Pulmonary artery endothelial cell (primary cell): ENCODE data around the gene EMC10. TPM values are rescaled to one million over a fixed set of nuclear protein-coding genes. Genes with fewer than 3 reads are reported as not detected.
A peak's percentile ranks its signal among the peaks of the same experiment; 100 is the strongest.
"Not testable (repeated sequence)": the region's sequence is repeated elsewhere in the genome, so short reads cannot be mapped to it uniquely, and the experiment has no call there.

Experiments
- DNase-seq: peaks from one replicate; pipeline ENCODE4 v3.0.0-alpha.2; 2011; ENCODE audit warnings: low read depth, low spot score
- total RNA-seq: library from RNA; depleted of rRNA; stranded (reverse); fragments of >200 nt; gene quantifications from 2 replicates; pipeline ENCODE4 v1.2.3, GENCODE V29; 2014

Gene EMC10
- 63.2 and 74.2 TPM in 2 replicates for total RNA-seq

DNA sequence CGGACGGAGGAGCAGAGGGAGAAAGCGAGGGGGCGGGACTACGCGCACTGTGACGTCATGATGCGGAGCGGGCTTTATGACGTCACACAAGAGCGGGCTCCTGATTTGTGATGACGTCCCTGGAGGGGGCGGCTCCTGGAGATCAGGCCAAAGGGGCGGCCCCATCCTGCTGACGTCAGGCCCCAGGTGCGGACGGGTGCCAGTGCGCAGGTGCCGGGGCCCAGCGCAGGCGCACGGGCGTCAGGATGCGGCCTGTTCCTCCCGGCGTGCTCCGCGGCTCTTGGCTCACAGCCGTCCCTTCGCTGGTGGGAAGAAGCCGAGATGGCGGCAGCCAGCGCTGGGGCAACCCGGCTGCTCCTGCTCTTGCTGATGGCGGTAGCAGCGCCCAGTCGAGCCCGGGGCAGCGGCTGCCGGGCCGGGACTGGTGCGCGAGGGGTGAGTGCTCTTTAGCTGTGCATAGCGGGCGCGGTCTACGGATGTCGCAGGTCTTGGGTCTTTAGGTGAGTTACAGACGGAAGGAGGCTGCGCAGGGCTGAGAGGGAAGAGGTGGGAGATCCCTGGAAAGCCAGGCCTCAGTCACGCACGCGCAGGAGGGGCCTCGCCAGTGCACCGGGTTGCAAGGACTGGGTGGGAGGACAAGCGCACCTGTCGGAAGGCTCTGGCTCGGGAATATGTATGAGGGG, at the start of gene EMC10, which contains the start of gene GARIN5A:
EMC10 (plus strand) TSS at position 284 of the 683 bp plus-strand sequence; CDS start at position 322, 38 bp downstream.
GARIN5A (minus strand) TSS at position 625 of the 683 bp plus-strand sequence; CDS start at position 165, 460 bp downstream.
- peak; percentile 83 for DNase-seq

DNA sequence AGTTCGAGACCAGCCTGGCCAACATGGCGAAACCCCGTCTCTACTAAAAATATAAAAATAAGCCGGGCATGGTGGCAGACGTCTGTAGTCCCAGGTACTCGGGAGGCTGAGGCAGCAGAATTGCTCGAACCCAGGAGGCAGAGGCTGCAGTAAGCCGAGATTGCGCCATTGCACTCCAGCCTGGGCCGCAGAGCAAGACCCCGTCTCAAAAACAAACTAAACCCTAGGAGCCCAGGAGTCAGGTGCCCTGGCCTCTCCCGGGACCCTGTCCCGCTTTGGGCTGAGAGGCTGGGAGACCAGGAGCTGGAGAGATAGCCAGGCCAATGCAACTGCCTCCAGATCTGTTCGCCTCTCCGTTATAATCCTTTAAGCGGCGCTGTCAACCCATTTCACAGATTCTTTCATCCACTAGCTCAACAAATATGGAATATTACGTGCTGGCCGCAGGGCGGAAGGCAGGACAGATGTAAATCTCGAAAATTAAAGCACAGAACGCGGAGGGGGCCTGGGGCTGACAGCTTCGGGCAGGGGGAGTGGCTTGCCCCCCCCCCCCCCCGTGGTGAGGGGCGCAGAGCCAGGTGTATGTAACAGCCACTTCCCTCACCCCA, 48.9 kb upstream of the EMC10 start:
- no peak for DNase-seq

DNA sequence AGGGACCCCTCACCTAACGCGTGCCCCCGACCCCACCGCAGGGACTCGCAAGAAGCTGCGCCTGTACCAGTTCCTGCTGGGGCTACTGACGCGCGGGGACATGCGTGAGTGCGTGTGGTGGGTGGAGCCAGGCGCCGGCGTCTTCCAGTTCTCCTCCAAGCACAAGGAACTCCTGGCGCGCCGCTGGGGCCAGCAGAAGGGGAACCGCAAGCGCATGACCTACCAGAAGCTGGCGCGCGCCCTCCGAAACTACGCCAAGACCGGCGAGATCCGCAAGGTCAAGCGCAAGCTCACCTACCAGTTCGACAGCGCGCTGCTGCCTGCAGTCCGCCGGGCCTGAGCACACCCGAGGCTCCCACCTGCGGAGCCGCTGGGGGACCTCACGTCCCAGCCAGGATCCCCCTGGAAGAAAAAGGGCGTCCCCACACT, 48.3 kb upstream of the EMC10 start:
- DNase-seq = peak; percentile 13

DNA sequence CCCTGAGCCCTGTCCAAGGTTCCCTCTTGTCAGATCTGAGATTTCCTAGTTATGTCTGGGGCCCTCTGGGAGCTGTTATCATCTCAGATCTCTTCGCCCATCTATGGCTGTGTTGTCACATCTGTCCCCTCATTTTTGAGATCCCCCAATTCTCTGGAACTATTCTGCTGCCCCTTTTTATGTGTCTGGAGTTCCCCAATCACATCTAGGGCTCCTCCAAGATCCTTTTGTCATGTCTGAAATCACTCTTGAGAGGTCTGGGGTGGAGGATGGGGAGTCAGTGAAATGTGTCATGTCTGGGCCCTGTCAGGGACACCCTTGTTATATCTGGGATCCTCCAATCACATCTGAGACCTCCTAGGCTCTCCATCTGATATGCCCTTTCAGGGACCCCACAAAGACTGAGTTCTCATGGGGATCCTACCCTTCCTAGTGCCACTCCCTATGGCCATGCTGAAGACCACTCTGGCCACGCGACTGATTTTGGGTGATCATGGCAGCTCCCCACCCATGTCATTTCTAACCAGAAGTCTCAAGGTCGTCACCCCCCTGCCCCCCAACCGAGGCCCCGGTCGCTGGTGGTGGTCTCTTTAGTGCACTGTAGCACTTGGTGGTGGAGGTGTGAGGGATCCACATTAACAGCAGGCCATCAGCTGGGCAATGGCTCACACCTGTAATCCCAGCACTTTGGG, 47.4 kb upstream of the EMC10 start:
- no peak for DNase-seq

DNA sequence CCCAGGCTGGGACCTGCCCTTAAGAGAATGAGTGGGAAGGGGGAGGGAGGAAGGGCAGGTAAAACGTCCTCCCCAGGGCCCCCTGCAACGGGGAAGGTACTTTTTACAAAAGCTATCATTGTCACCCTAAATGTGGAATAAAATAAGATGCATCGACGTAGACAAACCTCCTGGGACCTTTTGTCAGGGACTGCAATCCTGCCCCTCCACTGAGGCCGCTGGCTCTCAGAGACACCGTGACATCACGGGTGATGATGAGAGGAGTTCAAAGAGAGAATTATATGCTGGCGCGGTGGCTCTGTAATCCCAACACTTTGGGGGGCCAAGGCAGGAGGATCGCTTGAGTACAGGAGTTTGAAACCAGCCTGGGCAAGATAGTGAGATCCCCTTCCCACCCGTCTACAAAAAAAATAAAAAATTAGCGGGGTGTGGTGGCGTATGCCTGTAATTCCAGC, 45.4 kb upstream of the EMC10 start:
- DNase-seq = no peak

DNA sequence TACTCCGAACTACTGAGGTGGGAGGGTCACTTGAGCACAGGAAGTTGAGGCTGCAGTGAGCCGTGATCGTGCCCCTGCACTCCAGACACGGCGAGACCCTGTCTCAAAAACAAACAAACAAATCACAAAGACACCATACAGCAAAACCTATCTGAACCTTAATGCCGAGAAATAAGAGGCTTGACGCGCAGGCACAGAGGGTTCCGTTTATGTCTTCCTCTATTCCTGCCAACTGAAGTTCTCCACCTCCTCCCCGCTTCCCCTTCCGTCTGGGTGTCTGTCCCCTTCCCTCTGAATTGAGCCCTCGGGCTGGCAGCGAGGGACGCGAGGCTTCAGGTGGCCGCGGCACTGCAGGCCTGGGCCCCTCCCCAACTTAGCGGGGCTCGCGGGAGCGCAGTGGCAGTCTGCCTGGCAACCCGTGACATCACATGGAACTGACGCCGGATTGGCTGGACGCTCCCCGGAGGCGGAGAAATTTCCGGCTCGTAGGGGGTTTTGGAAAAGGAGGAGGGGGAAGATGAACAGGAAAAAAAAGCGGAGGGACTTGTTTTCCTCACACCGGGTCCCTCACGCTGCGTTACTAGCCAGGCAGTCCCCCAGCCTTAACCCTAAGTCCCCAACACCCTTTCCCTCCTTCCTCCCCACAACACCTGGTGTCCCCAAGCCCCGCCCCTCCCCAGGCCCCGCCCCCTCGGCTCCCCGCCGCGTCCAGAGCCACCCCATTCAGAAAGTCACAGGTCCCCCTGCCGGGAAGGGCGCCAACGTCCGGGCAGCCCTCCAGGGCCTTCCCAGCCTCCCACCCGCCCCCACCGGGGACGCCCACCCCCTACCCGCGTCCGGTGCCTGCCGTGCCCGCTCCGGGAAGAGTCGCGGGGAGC, 44.7 kb upstream of the EMC10 start:
- DNase-seq = peak; percentile 19

DNA sequence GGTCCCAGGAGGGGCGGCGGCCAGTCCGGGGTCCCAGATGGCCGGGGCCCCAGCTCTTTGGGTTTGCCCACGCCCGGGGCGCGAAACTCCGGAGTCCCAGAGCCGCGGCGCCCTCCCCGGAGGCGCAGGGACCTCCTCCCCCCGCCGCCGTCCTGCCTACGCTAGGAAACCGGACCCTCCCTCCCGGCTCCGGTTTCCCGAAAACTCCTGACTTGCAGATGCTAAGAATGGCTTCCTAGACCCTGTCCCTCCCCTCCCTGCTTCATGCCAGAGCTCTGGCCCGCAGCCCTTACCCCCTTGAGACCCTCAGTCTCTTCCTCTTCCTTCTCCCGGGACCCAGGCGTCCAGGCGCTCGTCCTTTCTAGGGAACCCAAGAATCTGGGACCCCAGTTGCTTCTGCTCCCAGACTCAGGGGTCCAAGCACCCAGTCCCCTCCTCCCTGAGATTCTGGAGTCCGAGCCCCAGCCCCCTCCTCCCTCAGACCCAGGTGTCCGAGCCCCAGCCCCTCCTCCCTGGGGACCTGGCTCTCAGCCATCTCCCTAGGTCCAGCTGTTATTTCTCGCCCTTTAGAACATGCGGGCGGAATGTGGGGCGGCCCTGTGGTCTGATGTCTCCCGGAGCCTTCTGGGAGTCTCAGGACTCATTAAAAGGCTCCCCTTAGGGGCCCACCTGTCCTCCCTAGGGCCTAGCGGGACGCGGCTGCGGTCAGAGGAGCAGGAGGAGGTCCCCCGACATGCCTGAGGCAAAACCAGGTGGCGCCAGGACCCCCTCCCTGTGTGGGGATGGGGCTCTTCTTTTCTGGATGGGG, 43.9 kb upstream of the EMC10 start, which contains the start of gene MYBPC2:
MYBPC2 (plus strand) TSS at position 672 of the 808 bp plus-strand sequence; CDS start at position 734, 62 bp downstream.
- DNase-seq = no peak

DNA sequence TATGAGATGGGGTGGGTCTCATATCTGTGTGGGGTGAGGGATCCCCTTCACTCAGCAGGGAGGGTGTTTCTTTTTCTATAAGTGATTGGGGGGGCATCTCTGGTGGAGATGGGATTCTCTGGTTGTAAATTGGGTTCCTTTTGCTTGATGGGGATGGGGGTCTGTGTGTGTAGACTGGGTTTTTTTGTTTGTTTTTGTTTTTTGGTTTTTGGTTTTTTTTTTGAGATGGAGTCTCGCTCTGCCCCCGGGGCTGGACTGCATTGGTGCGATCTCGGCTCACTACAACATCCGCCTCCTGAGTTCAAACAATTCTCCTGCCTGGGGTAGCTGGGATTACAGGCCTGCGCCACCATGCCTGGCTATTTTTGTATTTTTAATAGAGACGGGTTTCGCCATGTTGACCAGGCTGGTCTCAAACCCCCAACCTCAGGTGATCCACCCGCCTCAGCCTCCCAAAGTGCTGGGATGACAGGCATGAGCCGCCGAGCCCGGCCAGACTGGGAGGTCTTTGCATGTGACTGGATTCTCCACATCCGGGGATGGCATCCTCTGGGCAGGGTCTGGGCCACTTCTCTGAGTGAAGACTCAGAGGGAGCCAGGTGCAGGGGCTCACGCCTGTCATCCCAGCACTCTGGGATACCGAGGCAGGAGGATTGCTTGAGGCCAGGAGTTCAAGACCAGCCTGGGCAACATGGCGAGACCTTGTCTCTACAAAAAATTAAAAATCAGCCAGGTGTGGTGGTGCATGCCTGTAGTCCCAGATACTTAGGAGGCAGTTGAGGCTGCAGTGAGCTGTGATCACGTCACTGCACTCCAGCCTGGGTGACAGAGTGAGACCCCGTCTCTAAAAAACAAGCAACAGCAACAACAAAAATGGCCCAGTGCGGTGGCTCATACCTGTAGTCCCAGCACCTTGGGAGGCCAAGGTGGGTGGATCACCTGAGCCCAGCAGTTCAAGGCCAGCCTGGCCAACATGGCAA, 42.8 kb upstream of the EMC10 start:
- DNase-seq = no peak

DNA sequence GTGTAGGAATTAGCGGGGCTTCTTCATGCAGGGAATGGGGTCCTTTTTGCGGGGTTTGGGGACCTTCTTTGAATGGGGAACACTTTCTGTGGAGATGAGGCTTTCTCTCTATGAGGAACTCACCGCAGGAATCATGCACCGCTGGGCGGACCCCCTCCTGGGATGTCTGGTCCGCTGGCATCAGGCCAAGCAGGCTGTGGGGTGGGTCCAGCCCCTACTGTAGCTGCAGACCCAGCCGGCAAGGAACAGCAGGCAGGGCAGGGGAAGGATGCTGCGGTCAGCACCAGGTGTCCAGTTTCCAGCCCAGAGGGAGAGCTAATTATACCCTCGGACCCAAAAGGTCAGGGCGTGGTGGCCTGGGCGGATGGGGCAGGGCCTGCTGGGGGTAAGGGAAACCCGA, 41.8 kb upstream of the EMC10 start:
- DNase-seq = no peak

DNA sequence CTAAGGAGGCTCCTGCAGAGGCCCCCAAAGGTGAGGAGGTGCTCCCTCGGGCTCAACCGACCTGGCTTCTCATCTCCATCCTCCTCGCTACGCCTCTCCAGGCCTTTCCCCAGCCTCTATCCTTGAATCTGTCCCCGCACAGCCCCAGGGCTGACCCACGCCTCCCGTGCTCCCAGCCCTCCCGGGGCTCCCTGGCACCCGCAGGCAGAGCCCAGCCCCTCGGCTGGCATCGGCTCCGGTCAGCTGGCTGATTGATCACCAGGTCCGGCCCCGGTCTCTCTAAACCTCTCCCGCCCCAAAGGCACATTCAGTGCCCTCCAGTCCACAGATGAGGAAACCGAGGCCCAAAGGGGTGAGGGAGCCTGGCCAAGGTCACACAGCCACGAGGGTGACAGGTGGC, 41.1 kb upstream of the EMC10 start:
- DNase-seq = no peak

DNA sequence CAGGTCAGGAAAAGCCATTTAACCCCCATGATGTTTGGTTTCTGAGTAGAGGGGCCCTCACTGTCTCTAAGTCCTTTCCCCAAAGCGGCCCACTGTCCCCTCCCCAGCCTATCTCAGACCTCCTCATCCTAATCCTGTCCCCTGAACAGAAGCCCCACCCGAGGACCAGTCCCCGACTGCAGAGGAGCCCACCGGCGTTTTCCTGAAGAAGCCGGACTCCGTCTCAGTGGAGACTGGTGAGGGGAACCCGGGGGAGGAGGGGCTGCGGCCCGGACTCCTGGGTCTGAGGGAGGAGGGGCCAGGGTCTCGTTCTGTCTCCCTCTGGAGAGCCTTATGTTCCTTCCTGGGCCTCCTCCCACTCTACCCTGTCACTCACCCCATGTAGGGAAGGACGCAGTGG, 40.7 kb upstream of the EMC10 start:
- no peak for DNase-seq

DNA sequence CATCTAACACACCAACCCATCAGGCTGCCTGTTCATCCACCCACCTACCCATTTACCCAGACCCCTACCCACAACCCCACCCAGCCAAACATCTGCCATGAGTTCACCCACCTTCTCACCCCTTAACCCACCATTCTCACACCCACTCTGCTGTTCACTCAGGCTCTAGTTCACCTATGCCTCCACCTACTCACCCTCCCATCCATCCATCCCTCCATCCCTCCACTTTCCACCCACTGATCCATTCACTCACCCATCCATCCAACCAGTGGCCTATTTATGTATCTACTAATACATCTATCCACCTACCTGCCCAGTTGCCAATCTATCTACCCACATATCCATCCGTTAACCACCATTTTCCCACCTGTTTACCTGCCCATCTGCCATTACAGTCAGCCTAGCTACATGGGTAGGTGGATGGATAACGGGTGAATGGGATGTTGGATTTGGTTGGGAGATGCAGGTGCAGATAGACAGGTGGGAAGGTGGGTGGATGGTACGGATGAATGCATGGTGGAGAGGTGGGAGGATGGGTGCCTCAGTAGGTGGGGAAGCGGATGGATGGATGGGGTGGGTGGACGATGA, 38.4 kb upstream of the EMC10 start:
- no peak for DNase-seq

DNA sequence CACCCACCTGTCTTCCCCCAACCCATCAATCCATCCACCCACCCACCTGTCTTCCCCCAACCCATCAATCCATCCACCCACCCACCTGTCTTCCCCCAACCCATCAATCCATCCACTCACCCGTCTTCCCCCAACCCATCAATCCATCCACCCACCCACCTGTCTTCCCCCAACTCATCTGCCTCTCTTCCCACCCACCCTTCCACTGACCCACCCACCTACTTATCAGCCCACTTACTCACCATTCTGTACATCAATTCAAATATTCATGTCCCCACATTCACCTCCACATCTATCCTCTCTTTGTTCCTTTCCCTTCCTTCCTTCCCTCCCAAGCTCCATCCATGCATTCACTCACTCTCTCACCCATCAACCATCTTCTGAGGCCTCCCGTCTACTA, 37.2 kb upstream of the EMC10 start:
- DNase-seq = not testable (repeated sequence)

DNA sequence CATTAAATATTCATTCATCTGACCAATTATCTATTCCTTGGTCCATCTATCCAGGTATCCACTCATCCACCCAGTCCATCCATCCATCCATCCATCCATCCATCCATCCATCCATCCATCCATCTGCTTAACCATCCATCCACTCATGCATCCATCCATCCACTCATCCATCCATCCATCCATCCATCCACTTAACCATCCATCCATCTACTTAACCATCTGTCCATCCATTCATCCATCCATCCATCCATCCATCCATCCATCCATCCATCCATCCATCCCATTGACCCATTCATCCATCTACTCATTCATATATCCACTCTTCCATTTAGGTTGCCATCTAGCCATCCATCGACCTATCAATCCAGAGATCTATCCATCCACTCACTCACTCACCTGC, 32.2 kb upstream of the EMC10 start:
- no peak for DNase-seq

DNA sequence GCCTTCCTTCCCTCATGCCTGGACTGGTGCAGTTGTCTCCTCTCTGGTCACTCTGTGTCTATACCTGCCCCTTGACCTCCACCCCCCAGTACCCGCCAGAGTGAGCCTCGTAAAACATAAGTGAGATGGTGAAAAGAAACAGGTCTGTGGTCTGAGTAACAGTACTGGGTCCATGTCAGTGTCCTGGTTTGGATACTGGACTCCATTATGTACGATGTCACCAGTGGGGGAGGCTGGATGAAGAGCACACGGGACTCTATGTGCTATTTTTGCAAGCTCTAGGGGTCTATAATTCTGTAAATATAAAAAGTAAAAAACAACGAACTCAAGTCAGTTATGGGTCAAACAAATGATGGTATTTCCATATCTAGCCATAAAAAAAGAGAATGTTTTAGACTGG, 29.3 kb upstream of the EMC10 start:
- no peak for DNase-seq

DNA sequence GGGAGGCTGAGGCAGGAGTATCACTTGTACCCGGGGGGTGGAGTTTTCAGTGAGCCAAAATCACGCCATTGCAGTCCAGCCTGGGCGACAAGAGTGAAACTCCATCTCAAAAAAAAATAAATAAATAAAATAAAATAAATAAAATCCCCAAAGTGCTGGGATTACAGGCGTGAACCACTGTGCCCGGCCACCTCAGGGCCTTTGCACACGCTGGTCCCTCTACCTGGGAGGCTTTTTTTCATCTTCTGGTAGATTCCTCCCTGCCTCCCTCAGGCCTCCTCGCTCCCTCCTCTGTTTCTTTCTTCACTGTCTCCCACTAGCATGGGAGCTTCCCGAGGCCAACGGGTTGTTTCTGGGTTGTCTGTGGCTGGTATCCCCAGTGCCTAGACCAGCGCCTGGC, 28.6 kb upstream of the EMC10 start:
- no peak for DNase-seq

DNA sequence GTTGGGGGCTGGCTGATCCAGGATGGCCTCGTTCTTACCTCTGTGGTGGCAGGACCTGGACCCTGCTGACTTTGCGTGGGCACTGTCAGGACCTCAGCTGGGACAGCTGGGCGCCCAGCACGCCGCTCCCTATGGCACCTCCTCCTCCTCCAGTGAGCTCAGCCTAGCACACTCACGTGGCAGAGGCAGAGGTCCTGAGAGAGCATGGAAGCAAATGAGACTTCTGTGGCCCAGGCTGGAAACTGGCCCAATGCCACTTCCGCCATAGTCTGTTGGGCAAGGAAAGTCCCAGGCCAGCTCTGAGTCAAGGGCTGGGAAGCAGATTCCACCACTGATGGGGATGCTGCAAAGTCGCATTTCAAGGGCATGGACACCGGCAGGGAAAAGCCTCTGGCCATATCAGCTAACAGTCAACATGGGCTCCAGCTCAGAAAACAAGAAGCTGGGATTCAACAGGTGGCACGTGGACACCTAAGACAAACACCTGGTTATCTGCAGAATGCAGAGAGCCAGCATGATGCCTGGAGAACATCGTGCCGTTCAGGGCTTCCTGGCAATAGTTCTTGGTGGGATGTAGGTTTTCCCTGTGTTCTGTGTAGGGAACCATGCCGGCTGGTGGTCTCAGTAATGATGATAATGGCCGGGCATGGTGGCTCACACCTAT, 26.9 kb upstream of the EMC10 start:
- no peak for DNase-seq
